Measurements from ENCODE around the gene TARDBP. TPM values are rescaled to one million over a fixed set of nuclear protein-coding genes. Genes with fewer than 3 reads are reported as not detected.

TARDBP gene
- total RNA-seq, 1 experiment from 2014 or later = 207 TPM

GRCh38 chr1:11046270-11046566 is 33.8 kb downstream of the TARDBP start:
- Mint-ChIP-seq H3K36me3 (ENCODE audit: insufficient read depth in 1 of 3, low read depth in 3 of 3) (peaks cover 0 to 1% (median 0%) of the 10 kb centered on the region in 3 experiments; a peak in 1 of 7 replicates), H3K9me3 (no peaks in the 10 kb centered on the region), H3K4me1 (peaks cover 4 to 5% of the 10 kb centered on the region in 2 experiments), H3K4me3 (no peak overlapping the region), H3K27ac (no peak overlapping the region), H3K27me3 (ENCODE audit: low read depth) (no peaks in the 10 kb centered on the region)
- Histone ChIP-seq H3K18ac (ENCODE audit: insufficient read length, low read depth, low read length) (no peak overlapping the region), H3K9ac (ENCODE audit: extremely low read depth, insufficient read length, low read length) (no peak overlapping the region), H2BK20ac (ENCODE audit: low read depth, low read length, poor library complexity, severe bottlenecking) (no peak overlapping the region), H2AFZ (ENCODE audit: low read length) (no peak overlapping the region), H2BK120ac (ENCODE audit: low read depth, low read length, poor library complexity, severe bottlenecking) (no peak overlapping the region), H3K14ac (ENCODE audit: insufficient read depth, low read length) (no peak overlapping the region), H2AK5ac (ENCODE audit: insufficient read length, low read length) (no peak overlapping the region), H3K27ac (ENCODE audit: insufficient read length, low read depth, low read length) (no peak overlapping the region), H3K9me3 (ENCODE audit: control insufficient read depth, low read depth, low read length) (no peaks in the 10 kb centered on the region), H2BK12ac (ENCODE audit: insufficient read length, low read depth, low read length) (no peak overlapping the region), H3K56ac (ENCODE audit: insufficient read length, low read depth, low read length) (no peak overlapping the region), H4K8ac (replicated peaks; ENCODE audit: insufficient read length, low read depth, low read length) (no peak overlapping the region), H4K91ac (ENCODE audit: insufficient read length, low read depth, low read length) (no peak overlapping the region), H3K79me1 (ENCODE audit: insufficient read depth, low read depth, low read length, poor library complexity, severe bottlenecking) (no peaks in the 10 kb centered on the region), H3K23me2 (ENCODE audit: insufficient read length, low read depth, low read length, poor library complexity, severe bottlenecking) (no peaks in the 10 kb centered on the region), H2BK15ac (ENCODE audit: low read depth, low read length) (no peak overlapping the region), H3K4ac (ENCODE audit: low read depth, low read length) (no peak overlapping the region), H4K5ac (ENCODE audit: insufficient read length, low read depth, low read length) (no peak overlapping the region), H3K23ac (ENCODE audit: insufficient read length, low read depth, low read length) (no peak overlapping the region), H3K4me2 (ENCODE audit: insufficient read depth, insufficient read length, low read length) (no peak overlapping the region), H3K79me2 (ENCODE audit: insufficient read depth, low read length) (no peaks in the 10 kb centered on the region), H3K4me1 (ENCODE audit: insufficient read depth, low read length) (no peaks in the 10 kb centered on the region), H2BK5ac (ENCODE audit: insufficient read length, low read length) (no peak overlapping the region), H3T11ph (ENCODE audit: low read length) (no peak overlapping the region), H3K27me3 (ENCODE audit: insufficient read depth, low read length) (no peaks in the 10 kb centered on the region), H4K20me1 (ENCODE audit: control insufficient read depth, insufficient read depth, insufficient read length) (peaks cover 4% of the 10 kb centered on the region)
- no peak for TF ChIP-seq CTCF (conservative IDR thresholded peaks at IDR 0.05)
- DNase-seq = no peak
- no CpG with 5 or more reads among the region's 8 CpGs for WGBS (ENCODE audit: extremely low coverage, insufficient read length, low lambda C conversion rate)

Measured in H9 (cell line).